ENCODE data around the gene MRPS6. TPM values are rescaled to one million over a fixed set of nuclear protein-coding genes. Genes with fewer than 3 reads are reported as not detected.

Gene MRPS6
- total RNA-seq, 1 donor from 2014 or later, result 23.3 TPM

GRCh38 chr21:34115160-34115559, 41.8 kb downstream of the MRPS6 start:
- no peak for DNase-seq (ENCODE audit: extremely low spot score in 2 of 2)
- Histone ChIP-seq H3K27me3 (no peaks in the 10 kb centered on the region), H3K4me3 (no peak overlapping the region), H3K27ac (no peak overlapping the region), H3K9me3 (no peaks in the 10 kb centered on the region), H3K36me3 (no peaks in the 10 kb centered on the region), H3K4me1 (peaks cover 7% of the 10 kb centered on the region)
- intact Hi-C loops (cut with DNase I), result no loop called here
- TF ChIP-seq CTCF (IDR thresholded peaks at IDR 0.05) (no peak), POLR2A (IDR thresholded peaks at IDR 0.05) (no peak), POLR2AphosphoS5 (IDR thresholded peaks at IDR 0.05; ENCODE audit: insufficient read depth in 1 of 2, low read depth in 1 of 2) (no peak)

GRCh38 chr21:34116569-34116968, 43.2 kb downstream of the MRPS6 start:
- Histone ChIP-seq H3K36me3 (no peaks in the 10 kb centered on the region), H3K4me3 (no peak overlapping the region), H3K27me3 (no peaks in the 10 kb centered on the region), H3K4me1 (peaks cover 7% of the 10 kb centered on the region), H3K9me3 (no peaks in the 10 kb centered on the region), H3K27ac (no peak overlapping the region)
- intact Hi-C loops (cut with DNase I), result no loop called here
- no peak for TF ChIP-seq CTCF (IDR thresholded peaks at IDR 0.05)
- no peak for DNase-seq (ENCODE audit: extremely low spot score in 2 of 2)

- DNase-seq (ENCODE audit: extremely low spot score in 2 of 2), result no peak
- Histone ChIP-seq H3K4me3 (no peak overlapping the region), H3K36me3 (no peaks in the 10 kb centered on the region), H3K27ac (no peak overlapping the region), H3K27me3 (no peaks in the 10 kb centered on the region), H3K9me3 (no peaks in the 10 kb centered on the region), H3K4me1 (peaks cover 19% of the 10 kb centered on the region)
- intact Hi-C loops (cut with DNase I), result no loop called here
- TF ChIP-seq POLR2A (IDR thresholded peaks at IDR 0.05) (no peak), POLR2AphosphoS5 (IDR thresholded peaks at IDR 0.05; ENCODE audit: insufficient read depth in 1 of 2, low read depth in 1 of 2) (no peak), CTCF (IDR thresholded peaks at IDR 0.05) (no peak)
Observed at GRCh38 chr21:34120867-34121266, 47.5 kb downstream of the MRPS6 start.

GRCh38 chr21:34122047-34122446, 48.7 kb downstream of the MRPS6 start:
- Histone ChIP-seq H3K9me3 (no peaks in the 10 kb centered on the region), H3K27me3 (no peaks in the 10 kb centered on the region), H3K4me3 (no peak overlapping the region), H3K27ac (no peak overlapping the region), H3K4me1 (peaks cover 19% of the 10 kb centered on the region), H3K36me3 (no peaks in the 10 kb centered on the region)
- intact Hi-C loops (cut with DNase I), result no loop called here
- DNase-seq (ENCODE audit: extremely low spot score in 2 of 2), result no peak
- TF ChIP-seq POLR2AphosphoS5 (IDR thresholded peaks at IDR 0.05; ENCODE audit: insufficient read depth in 1 of 2, low read depth in 1 of 2) (no peak), POLR2A (IDR thresholded peaks at IDR 0.05) (no peak), CTCF (IDR thresholded peaks at IDR 0.05) (no peak)

- Histone ChIP-seq H3K4me1 (peaks cover 28% of the 10 kb centered on the region), H3K4me3 (no peak overlapping the region), H3K27me3 (no peaks in the 10 kb centered on the region), H3K27ac (no peak overlapping the region), H3K9me3 (no peaks in the 10 kb centered on the region), H3K36me3 (no peaks in the 10 kb centered on the region)
- intact Hi-C loops (cut with DNase I), result no loop called here
- DNase-seq (ENCODE audit: extremely low spot score in 2 of 2), result no peak
- TF ChIP-seq POLR2AphosphoS5 (IDR thresholded peaks at IDR 0.05; ENCODE audit: insufficient read depth in 1 of 2, low read depth in 1 of 2) (no peak), CTCF (IDR thresholded peaks at IDR 0.05) (no peak), POLR2A (IDR thresholded peaks at IDR 0.05) (no peak)
Observed at GRCh38 chr21:34123609-34124008, 50.2 kb downstream of the MRPS6 start.

All from vagina (tissue), 2 donors.